ENCODE results near the gene GJA8. TPM values are rescaled to one million over a fixed set of nuclear protein-coding genes. Genes with fewer than 3 reads are reported as not detected.
"Not testable (repeated sequence)": the region's sequence is repeated elsewhere in the genome, so short reads cannot be mapped to it uniquely, and the experiment has no call there.

GJA8 gene
- total RNA-seq, 1 donor from 2014 or later, result not detected

DNA sequence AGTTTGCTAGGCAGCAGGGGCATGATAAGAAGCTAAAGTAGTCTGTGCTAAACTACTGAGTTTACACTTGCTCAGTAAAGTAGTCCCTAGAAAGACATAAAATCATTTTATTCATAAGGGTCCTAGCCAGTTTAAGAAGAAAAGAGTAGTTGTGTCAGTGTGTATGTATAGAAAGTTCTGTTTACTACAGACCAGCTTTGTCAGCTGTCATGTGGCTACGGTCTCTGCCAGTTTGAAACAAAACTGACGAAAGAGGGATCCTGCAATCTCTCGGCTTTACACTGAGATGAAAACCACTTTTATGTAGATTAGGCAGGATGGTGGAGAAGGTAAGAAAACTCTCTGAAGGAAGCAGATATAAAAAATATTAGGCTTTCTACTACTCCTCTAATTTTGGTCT, 32.7 kb downstream of the GJA8 start:
- H3K9me3 Mint-ChIP-seq; H3K4me3 Mint-ChIP-seq; DNase-seq (ENCODE audit: low spot score); H3K27me3 Mint-ChIP-seq (ENCODE audit: insufficient read depth); intact Hi-C loops (cut with micrococcal nuclease); H3K27ac Mint-ChIP-seq: not testable (repeated sequence)
- Mint-ChIP-seq H3K4me1 (ENCODE audit: low read depth) (peaks cover 24% of the 10 kb centered on the region), H3K36me3 (ENCODE audit: low read depth) (peaks cover 15% of the 10 kb centered on the region)

DNA sequence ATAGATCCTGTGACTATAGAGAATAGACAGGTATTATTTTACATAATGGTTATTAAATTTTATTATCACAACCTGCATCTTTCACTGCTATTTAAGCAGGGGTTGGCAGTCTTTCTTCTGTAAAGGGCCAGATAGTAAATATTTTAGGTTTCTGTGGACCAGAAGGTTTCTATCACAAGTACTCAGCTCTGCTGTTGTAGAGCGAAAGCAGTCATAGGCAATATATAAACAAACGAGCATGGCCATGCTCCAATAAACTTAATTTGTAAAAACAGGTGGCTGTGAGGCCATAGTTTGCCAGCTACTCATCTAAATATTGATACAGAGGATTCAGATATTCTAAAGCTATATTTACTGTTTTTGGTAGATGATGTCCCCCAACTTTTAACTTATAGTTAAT, 37.9 kb downstream of the GJA8 start:
- H3K9me3 Mint-ChIP-seq; H3K36me3 Mint-ChIP-seq (ENCODE audit: low read depth); H3K4me3 Mint-ChIP-seq; H3K27ac Mint-ChIP-seq; H3K4me1 Mint-ChIP-seq (ENCODE audit: low read depth); intact Hi-C loops (cut with micrococcal nuclease); DNase-seq (ENCODE audit: low spot score); H3K27me3 Mint-ChIP-seq (ENCODE audit: insufficient read depth): not testable (repeated sequence)

DNA sequence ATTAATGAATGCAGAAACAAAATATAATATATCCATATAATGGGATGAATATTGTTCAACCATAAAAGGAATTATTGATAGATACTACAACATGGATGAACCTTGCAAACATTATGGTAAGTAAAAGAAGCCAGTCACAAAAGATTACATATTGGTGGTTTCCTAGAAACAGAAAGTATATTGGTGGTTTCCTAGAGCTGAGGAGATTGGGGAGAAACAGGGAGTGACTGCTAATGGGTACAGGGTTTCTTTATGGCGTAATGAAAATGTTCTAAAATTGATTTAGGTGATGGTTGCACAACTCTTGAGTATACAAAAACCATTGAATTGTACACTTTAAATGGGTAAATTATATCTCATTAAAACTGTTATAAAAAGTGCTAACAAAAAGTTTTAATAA, 40.0 kb downstream of the GJA8 start:
- H3K36me3 Mint-ChIP-seq (ENCODE audit: low read depth); H3K9me3 Mint-ChIP-seq; H3K27me3 Mint-ChIP-seq (ENCODE audit: insufficient read depth); DNase-seq (ENCODE audit: low spot score); H3K4me1 Mint-ChIP-seq (ENCODE audit: low read depth); intact Hi-C loops (cut with micrococcal nuclease); H3K27ac Mint-ChIP-seq; H3K4me3 Mint-ChIP-seq: not testable (repeated sequence)

DNA sequence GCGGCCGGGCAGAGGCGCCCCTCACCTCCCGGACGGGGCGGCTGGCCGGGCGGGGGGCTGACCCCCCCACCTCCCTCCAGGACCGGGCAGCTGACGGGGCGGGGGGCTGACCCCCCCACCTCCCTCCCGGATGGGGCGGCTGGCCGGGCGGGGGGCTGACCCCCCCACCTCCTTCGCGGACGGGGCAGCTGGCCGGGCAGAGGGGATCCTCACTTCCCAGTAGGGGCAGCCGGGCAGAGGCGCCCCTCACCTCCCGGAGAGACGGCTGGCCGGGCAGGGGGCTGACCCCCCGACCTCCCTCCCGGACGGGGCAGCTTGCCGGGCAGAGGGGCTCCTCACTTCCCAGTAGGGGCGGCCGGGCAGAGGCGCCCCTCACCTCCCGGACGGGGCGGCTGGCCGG, 46.9 kb downstream of the GJA8 start:
- DNase-seq (ENCODE audit: low spot score); H3K4me1 Mint-ChIP-seq (ENCODE audit: low read depth); intact Hi-C loops (cut with micrococcal nuclease); H3K9me3 Mint-ChIP-seq; H3K36me3 Mint-ChIP-seq (ENCODE audit: low read depth); H3K4me3 Mint-ChIP-seq; H3K27me3 Mint-ChIP-seq (ENCODE audit: insufficient read depth); H3K27ac Mint-ChIP-seq: not testable (repeated sequence)

Other genes with a start within 250 kb of the GJA8 start
- gene ACP6, start 232.3 kb upstream of the GJA8 start, total RNA-seq, result 14.1 and 14.7 TPM in 2 replicates
- gene GJA5, start 142.2 kb upstream of the GJA8 start, total RNA-seq, result not detected in 2 replicates
- gene GPR89B, start 25.6 kb downstream of the GJA8 start, total RNA-seq, result 15.2 and 19.0 TPM in 2 replicates
- 10.4 and 11.1 TPM in 2 replicates for gene NBPF11, start 249.5 kb downstream of the GJA8 start, total RNA-seq

Measured in activated T-helper 1 cell treated with anti-CD3 and anti-CD28 coated beads, Interleukin-12 subunit alpha, Interleukin-12 subunit beta, Interleukin-2, Interleukin-4 antibody, amounts not matched to agents 30 ng/mL and 10 ng/mL and 1 ng/mL, durations not matched to agents 14 hours and 24 hours and 36 hours (primary cell).